Suprapubic skin (tissue), 4 donors: ENCODE measurements around the gene DCUN1D4. TPM values are rescaled to one million over a fixed set of nuclear protein-coding genes. Genes with fewer than 3 reads are reported as not detected.

ENCODE experiments used
- DNase-seq, 2 donors: peaks; one replicate each; pipeline ENCODE4 v3.0.0-alpha.2; 2019; ENCODE audit warnings: low spot score in 2 of 2
- H3K27ac ChIP-seq: fragments of 200-600 bp; sonication (generic); one replicate; pipeline ENCODE4 v1.5.1; 2019
- H3K27me3 ChIP-seq: fragments of 200-600 bp; sonication (generic); one replicate; pipeline ENCODE4 v1.5.1; 2019
- H3K36me3 ChIP-seq: fragments of 200-600 bp; sonication (generic); one replicate; pipeline ENCODE4 v1.5.1; 2019
- H3K4me1 ChIP-seq: fragments of 200-600 bp; sonication (generic); one replicate; pipeline ENCODE4 v1.5.1; 2019
- H3K4me3 ChIP-seq: fragments of 200-600 bp; sonication (generic); one replicate; pipeline ENCODE4 v1.5.1; 2019; ENCODE audit warnings: mild to moderate bottlenecking
- H3K9me3 ChIP-seq: fragments of 200-600 bp; sonication (generic); one replicate; pipeline ENCODE4 v1.5.1; 2019
- EP300 ChIP-seq: sonication (generic); formaldehyde crosslinking; IDR thresholded peaks from one replicate; pipeline ENCODE4 v1.6.1; 2017; ENCODE audit warnings: antibody characterized with exemption
- POLR2A ChIP-seq, 2 donors: fragments of 450-650 bp; IDR thresholded peaks; one replicate each; pipeline ENCODE4 v1.6.1; 2017; ENCODE audit warnings: antibody characterized with exemption in 2 of 2, mild to moderate bottlenecking in 2 of 2, moderate library complexity in 2 of 2
- POLR2AphosphoS5 ChIP-seq, 3 donors: sonication (generic); formaldehyde crosslinking; IDR thresholded peaks; one replicate each; pipeline ENCODE4 v1.6.1; 2017; ENCODE audit warnings: antibody characterized with exemption in 3 of 3
- WGBS: methylation state at CpG from one replicate; pipeline ENCODE4 v1.1.5; 2018; 5-methylcytosine and 5-hydroxymethylcytosine counted together
- total RNA-seq, 4 donors: library from RNA; depleted of rRNA; stranded (reverse); fragments of >200 nt; gene quantifications; one replicate each; pipeline ENCODE4 v1.1.0, GENCODE V29; 2016
- TF ChIP-seq, protein P1 (sequence below), 2 donors: fragments of 200-600 bp in 1 of 2; fragments of 450-650 bp in 1 of 2; sonication (generic) in 1 of 2; IDR thresholded peaks; one replicate each; pipeline ENCODE4 v1.5.1; 2016 to 2019; ENCODE audit warnings: antibody characterized with exemption in 2 of 2, mild to moderate bottlenecking in 1 of 2, moderate library complexity in 1 of 2

The DCUN1D4 gene
- total RNA-seq, 4 donors from 2014 or later: 15.4 to 35.6 (median 20.8) TPM

DNA sequence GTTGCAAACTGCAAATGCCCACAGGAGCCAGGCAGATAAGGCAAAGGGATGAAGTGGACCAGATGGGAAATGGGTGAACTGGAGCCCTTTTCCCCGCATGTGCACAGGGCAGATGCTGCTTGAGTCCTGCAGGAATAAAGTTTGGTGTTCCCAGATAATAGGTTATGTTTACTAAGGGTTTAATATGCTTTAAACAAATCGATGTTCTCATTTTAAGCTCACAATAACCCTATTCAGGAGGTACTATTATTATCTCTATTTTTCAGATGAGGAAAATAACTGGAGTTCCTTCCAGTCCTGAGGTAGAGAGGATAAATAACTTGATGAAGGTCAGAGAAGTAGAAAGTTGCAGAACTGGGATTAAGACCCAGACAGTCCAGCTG, 99.9 kb downstream of the DCUN1D4 start:
- WGBS: 82% methylated on average over 2 of the region's 2 CpGs
- TF ChIP-seq EP300 (no peak), POLR2A (IDR thresholded peaks at IDR 0.05) (no peak)
- TF ChIP-seq, protein P1, sequence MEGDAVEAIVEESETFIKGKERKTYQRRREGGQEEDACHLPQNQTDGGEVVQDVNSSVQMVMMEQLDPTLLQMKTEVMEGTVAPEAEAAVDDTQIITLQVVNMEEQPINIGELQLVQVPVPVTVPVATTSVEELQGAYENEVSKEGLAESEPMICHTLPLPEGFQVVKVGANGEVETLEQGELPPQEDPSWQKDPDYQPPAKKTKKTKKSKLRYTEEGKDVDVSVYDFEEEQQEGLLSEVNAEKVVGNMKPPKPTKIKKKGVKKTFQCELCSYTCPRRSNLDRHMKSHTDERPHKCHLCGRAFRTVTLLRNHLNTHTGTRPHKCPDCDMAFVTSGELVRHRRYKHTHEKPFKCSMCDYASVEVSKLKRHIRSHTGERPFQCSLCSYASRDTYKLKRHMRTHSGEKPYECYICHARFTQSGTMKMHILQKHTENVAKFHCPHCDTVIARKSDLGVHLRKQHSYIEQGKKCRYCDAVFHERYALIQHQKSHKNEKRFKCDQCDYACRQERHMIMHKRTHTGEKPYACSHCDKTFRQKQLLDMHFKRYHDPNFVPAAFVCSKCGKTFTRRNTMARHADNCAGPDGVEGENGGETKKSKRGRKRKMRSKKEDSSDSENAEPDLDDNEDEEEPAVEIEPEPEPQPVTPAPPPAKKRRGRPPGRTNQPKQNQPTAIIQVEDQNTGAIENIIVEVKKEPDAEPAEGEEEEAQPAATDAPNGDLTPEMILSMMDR (IDR thresholded peaks at IDR 0.05): no peak
- H3K4me1 ChIP-seq: no peaks in the 10 kb centered on the region

DNA sequence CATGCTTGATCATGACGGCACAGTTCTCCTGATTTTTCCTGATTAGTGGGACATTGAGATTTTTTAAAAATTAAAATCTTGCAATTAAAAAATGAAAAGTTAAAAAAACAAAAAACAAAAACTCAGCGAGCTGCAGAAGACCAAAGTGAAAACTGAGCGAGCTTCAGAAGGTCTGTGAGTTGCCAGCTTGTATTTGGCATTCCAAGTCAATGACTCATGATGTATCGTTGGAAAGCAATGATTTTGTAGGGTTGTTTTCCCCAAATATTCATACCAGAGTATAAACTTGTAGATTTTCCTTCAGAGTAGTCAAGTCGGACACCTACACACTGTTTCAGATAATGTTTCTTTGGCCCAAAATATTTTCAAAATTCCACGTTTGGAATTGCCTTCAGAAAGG, 100.3 kb downstream of the DCUN1D4 start:
- 61% methylated on average over 6 of the region's 6 CpGs for WGBS
- DNase-seq: no peak
- no peak overlapping the region for H3K4me3 ChIP-seq
- TF ChIP-seq, protein P1 (IDR thresholded peaks at IDR 0.05): no peak
- no peak for TF ChIP-seq EP300
- TF ChIP-seq POLR2AphosphoS5 (IDR thresholded peaks at IDR 0.05): no peak
- no peaks in the 10 kb centered on the region for H3K36me3 ChIP-seq
- peaks cover 3% of the 10 kb centered on the region for H3K9me3 ChIP-seq
- H3K27ac ChIP-seq: no peak overlapping the region
- no peaks in the 10 kb centered on the region for H3K27me3 ChIP-seq
- H3K4me1 ChIP-seq: no peaks in the 10 kb centered on the region

More for the DNA sequence above, 99.9 kb downstream of the DCUN1D4 start:
- H3K27me3 ChIP-seq: no peaks in the 10 kb centered on the region
- no peak overlapping the region for H3K27ac ChIP-seq
- no peak overlapping the region for H3K4me3 ChIP-seq
- no peak for DNase-seq
- no peaks in the 10 kb centered on the region for H3K36me3 ChIP-seq
- peaks cover 3% of the 10 kb centered on the region for H3K9me3 ChIP-seq

DNA sequence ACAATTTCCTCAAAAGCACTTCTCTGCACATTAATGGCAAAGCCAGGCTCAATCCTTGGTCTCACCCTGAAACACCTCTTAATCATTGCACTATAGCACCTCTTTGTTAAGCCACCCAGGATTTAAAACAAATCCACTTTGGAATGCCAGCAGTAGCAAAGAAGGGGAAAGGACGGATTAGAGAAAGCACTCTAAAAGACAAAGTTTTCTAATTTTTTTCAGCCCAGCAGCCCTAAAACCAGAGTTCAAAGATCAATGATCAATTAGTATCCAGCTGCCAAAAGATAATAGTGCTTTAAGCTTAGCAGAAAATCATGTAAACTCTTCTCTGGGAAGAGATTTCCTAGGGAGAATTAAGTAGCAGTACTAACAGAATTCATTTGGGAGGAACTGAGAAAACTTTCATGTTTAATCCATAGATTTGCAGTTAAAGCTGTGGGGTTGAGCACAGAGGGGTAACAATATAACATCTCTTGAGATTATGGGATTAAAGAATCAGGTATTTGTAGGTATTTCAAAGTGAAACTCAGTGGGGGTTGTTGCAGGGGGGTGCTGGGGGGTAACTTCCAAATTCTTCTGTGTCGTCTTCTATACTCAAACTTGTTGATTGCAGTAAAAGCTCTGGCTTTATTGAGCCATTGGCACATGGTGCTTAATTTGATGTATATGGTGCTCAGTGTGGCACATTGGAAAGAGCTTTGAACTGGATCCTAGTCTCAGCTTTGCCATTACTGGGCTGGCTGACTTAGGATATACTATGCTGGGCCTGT, 115.4 kb downstream of the DCUN1D4 start:
- Histone ChIP-seq H3K36me3 (no peaks in the 10 kb centered on the region), H3K9me3 (no peaks in the 10 kb centered on the region), H3K4me1 (no peaks in the 10 kb centered on the region), H3K27ac (no peak overlapping the region), H3K4me3 (no peak overlapping the region), H3K27me3 (no peaks in the 10 kb centered on the region)
- WGBS: 73% methylated on average over 2 of the region's 2 CpGs
- DNase-seq: no peak
- TF ChIP-seq POLR2A (IDR thresholded peaks at IDR 0.05) (no peak), POLR2AphosphoS5 (IDR thresholded peaks at IDR 0.05) (no peak), EP300 (no peak)
- TF ChIP-seq, protein P1 (IDR thresholded peaks at IDR 0.05): no peak

DNA sequence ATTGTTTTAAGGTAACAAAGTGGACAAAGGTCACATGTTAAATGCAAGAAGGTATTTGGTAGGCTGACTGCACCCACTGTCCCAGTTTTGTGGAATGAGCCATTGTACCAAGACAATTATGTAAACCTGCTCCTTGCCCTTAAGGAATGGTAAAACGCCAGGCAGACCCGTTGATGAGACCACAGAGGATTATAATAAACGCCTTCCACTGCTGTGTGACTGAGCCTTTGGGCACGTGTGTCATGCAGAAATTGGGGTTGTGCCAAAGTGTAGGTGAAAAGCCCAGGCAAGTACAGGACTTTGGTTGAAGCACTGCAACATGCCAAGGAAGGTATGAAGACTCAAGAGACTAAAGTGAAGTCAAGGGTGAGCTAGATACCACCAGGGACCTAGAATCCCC, 117.5 kb downstream of the DCUN1D4 start:
- Histone ChIP-seq H3K4me3 (no peak overlapping the region), H3K27me3 (no peaks in the 10 kb centered on the region), H3K9me3 (no peaks in the 10 kb centered on the region), H3K36me3 (no peaks in the 10 kb centered on the region), H3K4me1 (no peaks in the 10 kb centered on the region), H3K27ac (no peak overlapping the region)
- DNase-seq: no peak
- WGBS: 49% methylated on average over 4 of the region's 4 CpGs
- TF ChIP-seq POLR2AphosphoS5 (IDR thresholded peaks at IDR 0.05): no peak
- TF ChIP-seq, protein P1 (IDR thresholded peaks at IDR 0.05): no peak
- TF ChIP-seq EP300: no peak
- no peak for TF ChIP-seq POLR2A (IDR thresholded peaks at IDR 0.05)

DNA sequence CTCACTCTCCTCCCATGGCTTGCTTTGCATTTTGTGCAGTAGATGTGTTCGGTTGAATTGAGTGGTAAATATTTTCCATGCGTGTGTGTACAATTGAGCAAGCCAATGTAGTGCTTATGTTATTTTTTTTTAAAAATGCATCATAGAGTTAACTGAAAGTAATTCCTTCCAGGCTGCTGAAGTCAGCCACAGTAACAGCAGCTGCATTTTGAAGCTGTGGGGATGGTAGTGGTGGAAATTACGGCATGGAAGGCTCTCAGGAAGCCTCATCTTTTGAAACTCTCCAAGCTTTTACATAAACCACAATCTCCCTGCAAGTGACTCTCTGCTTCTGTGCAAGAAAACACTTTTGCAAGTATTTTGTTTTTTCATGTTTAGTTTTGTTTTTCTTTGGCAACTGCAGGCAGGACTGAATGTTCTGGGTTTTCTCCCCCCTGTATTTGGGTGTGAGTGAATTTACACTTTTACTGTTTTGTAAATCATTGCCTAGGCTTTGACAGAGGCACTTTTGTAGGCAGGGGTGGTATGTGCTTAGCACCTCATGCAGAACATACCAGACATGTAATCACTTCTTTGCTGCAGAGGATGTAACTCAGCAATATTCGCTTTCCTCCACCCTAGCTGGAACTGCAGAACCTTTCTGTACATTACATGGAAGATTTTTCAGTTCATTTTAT, 121.0 kb downstream of the DCUN1D4 start:
- H3K9me3 ChIP-seq: no peaks in the 10 kb centered on the region
- TF ChIP-seq EP300: no peak
- no peak overlapping the region for H3K4me3 ChIP-seq
- H3K4me1 ChIP-seq: no peaks in the 10 kb centered on the region
- 59% methylated on average over 4 of the region's 4 CpGs for WGBS
- H3K36me3 ChIP-seq: no peaks in the 10 kb centered on the region
- H3K27me3 ChIP-seq: no peaks in the 10 kb centered on the region
- H3K27ac ChIP-seq: no peak overlapping the region
- DNase-seq: no peak
